ENCODE measurements around the gene ATAD1.
"Not testable (repeated sequence)": the region's sequence is repeated elsewhere in the genome, so short reads cannot be mapped to it uniquely, and the experiment has no call there.

Gene ATAD1

DNA sequence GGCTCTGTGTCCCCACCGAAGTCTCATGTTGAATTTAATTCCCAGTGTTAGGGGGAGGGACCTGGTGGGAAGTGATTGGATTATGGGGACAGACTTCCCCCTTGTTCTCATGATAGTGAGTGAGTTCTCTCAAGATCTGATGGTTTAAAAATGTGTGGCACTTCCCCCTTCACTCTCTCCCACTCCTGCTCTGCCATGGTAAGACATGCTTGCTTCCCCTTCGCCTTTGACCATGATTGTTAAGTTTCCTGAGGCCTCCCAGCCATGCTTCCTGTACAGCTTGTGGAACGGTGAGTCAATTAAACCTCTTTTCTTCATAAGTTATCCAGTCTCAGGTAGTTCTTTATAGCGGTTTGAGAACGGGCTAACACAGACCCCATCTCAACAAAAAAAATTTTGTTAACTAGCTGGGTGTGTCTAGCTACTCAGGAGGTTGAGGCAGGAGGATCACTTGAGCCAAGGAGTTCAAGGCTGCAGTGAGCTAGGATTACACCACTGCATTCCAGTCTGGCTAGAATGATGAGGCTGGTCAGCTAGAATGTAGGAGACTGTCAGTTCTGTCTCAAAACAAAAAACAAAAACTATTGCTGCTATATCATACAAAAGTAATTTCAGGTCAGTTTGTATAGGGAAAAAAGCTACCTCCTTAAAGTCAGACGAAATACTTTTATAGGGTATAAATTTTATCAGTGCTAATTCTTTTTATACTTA lies 57.7 kb downstream of the ATAD1 start:
- no peak overlapping the region for H3K4me3 ChIP-seq (ENCODE audit: low read depth, low read length)

- no peak overlapping the region for H3K4me3 ChIP-seq (ENCODE audit: low read depth, low read length)
Observed at GRCh38 chr10:87759551-87759950, 58.5 kb downstream of the ATAD1 start.

GRCh38 chr10:87757685-87758084 lies 60.3 kb downstream of the ATAD1 start:
- no peak overlapping the region for H3K4me3 ChIP-seq (ENCODE audit: low read depth, low read length)

DNA sequence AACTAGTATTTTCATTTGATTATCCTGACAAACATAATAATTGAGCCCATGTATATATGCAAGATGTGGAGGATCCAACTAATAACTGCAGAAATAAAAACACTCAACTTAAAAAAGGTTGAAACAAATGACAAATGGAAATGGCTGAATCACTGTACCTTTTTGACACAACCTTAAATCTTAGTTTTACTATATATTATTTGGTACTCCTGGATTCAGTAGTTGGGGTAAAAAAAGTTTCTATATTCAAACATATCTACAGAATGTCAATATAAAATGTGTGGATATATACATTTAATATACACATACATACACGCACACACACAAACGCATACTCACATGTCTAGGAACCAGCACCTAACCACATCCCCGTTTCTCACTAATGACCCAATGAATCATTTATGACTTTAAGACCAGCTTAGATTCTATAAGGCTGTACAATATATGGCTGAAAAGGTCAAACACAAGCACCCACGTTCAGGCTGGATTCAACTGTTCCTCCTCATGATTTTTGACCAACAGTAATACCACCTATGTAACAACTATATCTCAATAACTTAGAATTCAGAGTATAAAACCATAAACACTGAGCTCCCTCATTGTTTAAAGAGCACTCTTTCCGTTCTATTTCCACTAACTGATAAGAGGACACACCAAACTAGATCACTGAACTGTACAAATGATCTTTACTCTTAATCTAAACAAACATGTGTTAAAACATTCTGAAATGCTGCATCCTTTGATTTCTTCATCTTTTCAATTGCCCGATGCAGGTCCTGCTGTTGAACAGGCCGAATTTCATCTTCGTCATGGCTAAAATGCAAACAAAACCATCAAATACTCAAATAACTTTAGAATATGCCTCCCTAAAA lies 63.8 kb downstream of the ATAD1 start:
- H3K4me3 ChIP-seq (ENCODE audit: low read depth, low read length), result no peak overlapping the region

GRCh38 chr10:87752566-87752965 lies 65.5 kb downstream of the ATAD1 start:
- no peak overlapping the region for H3K4me3 ChIP-seq (ENCODE audit: low read depth, low read length)

GRCh38 chr10:87751274-87751673 lies 66.8 kb downstream of the ATAD1 start:
- H3K4me3 ChIP-seq (ENCODE audit: low read depth, low read length), result no peak overlapping the region

DNA sequence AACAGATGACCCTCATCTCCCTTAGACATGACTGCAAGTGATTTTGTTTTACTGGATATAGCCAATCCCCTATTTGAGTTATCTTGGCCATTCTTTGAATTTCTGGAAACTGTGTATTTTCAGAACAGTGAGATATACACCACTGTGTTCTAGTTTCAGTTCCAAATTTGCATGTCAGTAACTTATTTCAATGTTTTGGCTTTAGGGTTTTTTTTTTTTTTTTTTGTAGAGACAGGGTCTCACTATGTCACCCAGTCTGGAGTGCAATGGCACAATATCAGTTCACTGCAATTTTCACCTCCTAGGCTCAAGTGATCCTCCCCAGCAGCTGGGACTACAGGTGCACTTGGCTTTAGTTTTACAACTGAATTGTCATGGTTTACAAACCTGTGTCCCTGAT lies 67.2 kb downstream of the ATAD1 start:
- H3K4me3 ChIP-seq (ENCODE audit: low read depth, low read length), result no peak overlapping the region

GRCh38 chr10:87750001-87750671 lies 67.9 kb downstream of the ATAD1 start:
- no peak overlapping the region for H3K4me3 ChIP-seq (ENCODE audit: low read depth, low read length)

GRCh38 chr10:87748244-87748643 lies 69.8 kb downstream of the ATAD1 start:
- not testable (repeated sequence) for H3K4me3 ChIP-seq (ENCODE audit: low read depth, low read length)

GRCh38 chr10:87746911-87747310 lies 71.1 kb downstream of the ATAD1 start:
- H3K4me3 ChIP-seq (ENCODE audit: low read depth, low read length), result no peak overlapping the region

GRCh38 chr10:87744606-87745005 lies 73.4 kb downstream of the ATAD1 start:
- H3K4me3 ChIP-seq (ENCODE audit: low read depth, low read length), result no peak overlapping the region

GRCh38 chr10:87742992-87743610 lies 74.9 kb downstream of the ATAD1 start:
- H3K4me3 ChIP-seq (ENCODE audit: low read depth, low read length), result not testable (repeated sequence)

- H3K4me3 ChIP-seq (ENCODE audit: low read depth, low read length), result no peak overlapping the region
Observed at GRCh38 chr10:87740254-87740655, 77.8 kb downstream of the ATAD1 start.

GRCh38 chr10:87739703-87740102 lies 78.3 kb downstream of the ATAD1 start:
- no peak overlapping the region for H3K4me3 ChIP-seq (ENCODE audit: low read depth, low read length)

GRCh38 chr10:87738253-87738652 lies 79.8 kb downstream of the ATAD1 start:
- not testable (repeated sequence) for H3K4me3 ChIP-seq (ENCODE audit: low read depth, low read length)

- H3K4me3 ChIP-seq (ENCODE audit: low read depth, low read length), result no peak overlapping the region
Observed at GRCh38 chr10:87734987-87735827, 82.8 kb downstream of the ATAD1 start.

- H3K4me3 ChIP-seq (ENCODE audit: low read depth, low read length), result no peak overlapping the region
Observed at GRCh38 chr10:87733081-87733480, 84.9 kb downstream of the ATAD1 start.

DNA sequence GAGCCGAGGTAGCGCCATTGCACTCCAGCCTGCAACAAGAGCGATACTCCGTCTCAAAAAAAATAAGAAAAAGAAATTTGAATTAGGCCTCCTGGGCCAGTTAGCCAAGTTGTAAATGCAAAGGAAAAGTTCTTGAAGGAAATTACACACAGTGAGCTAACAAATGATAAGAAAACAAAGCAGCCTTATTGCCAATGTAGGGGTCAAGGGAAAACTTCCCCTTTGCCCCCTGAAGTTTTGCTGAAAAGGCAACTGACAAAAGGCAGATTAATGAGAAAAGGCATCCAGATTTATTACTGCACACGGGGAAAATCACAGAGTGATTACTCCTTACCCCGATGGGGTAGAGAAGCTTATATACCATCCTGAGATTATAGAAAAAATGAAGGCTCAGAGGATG lies 88.1 kb downstream of the ATAD1 start:
- no peak overlapping the region for H3K4me3 ChIP-seq (ENCODE audit: low read depth, low read length)

DNA sequence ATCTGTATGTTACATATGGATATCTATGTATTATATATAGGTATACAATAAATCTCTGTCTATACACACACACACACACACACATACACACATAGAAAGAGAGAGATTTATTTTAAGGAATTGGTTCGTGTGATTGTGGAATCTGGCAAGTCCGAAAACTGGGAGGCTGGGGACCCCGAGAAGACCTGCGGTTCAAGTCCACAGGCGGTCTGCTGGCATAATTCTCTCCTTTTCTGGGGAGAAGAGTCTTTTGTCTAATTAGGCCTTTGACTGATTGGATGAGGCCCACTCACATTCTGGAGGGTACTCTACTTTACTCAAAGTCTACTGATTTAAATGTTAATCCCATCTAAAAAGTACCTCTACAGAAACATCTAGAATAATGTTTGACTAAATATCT lies 93.2 kb downstream of the ATAD1 start:
- no peak overlapping the region for H3K4me3 ChIP-seq (ENCODE audit: low read depth, low read length)

DNA sequence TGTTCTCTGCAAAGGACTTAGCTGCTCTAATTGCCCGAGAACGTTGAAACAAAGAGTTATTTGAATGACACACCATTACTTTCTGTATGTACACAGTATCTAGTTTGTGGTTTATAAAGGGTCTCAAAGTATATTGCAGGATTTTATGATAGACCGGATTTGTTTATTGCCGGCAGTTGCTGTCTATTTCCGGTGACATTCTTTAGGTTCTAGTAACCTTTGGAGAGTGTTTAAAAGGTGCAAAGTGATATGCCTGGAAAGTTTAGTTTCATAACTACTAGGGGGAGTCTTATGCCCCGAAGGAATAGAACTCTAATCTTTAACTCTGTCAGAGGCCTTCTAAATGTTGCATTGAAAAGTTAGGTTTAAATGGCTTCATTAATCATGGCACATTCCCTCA lies 94.5 kb downstream of the ATAD1 start:
- no peak overlapping the region for H3K4me3 ChIP-seq (ENCODE audit: low read depth, low read length)

All from iPS-11a (cell line).